BJ (cell line): Measurements from ENCODE around the gene SPAG5. TPM values are rescaled to one million over a fixed set of nuclear protein-coding genes. Genes with fewer than 3 reads are reported as not detected.

Experiments
- CTCF ChIA-PET: fragments of 350-600 bp; formaldehyde crosslinking; extraction: SDS; loops from one replicate; lab custom pipeline; 2021; ENCODE audit warnings: antibody characterized with exemption, inconsistent platforms; lab: Yijun Ruan, JAX
- POLR2A ChIA-PET: fragments of 300-600 bp; sonication (Branson Sonifier 250); formaldehyde crosslinking; extraction: SDS; loops from one replicate; lab custom pipeline; 2021; ENCODE audit warnings: antibody characterized with exemption; lab: Charles Lee
- DNase-seq: peaks from one replicate; pipeline ENCODE4 v3.0.0-alpha.2; 2011; ENCODE audit warnings: low read depth
- H3K27me3 ChIP-seq: 2 replicates; pipeline ENCODE4 v1.6.0; 2011; ENCODE audit warnings: low read length; ENCODE audit not compliant: control insufficient read depth, insufficient read depth
- H3K36me3 ChIP-seq: 2 replicates; pipeline ENCODE4 v1.5.1; 2011; ENCODE audit warnings: low read length; ENCODE audit not compliant: control insufficient read depth, insufficient read depth
- H3K4me3 ChIP-seq: 2 replicates; pipeline ENCODE4 v1.5.1; 2011; ENCODE audit warnings: low read depth, mild to moderate bottlenecking, control low read depth, low read length
- CTCF ChIP-seq: IDR thresholded peaks from 2 replicates; pipeline ENCODE4 v1.5.1; 2011; ENCODE audit warnings: low read depth, mild to moderate bottlenecking, control low read depth, inconsistent platforms, low read length, moderate library complexity; ENCODE audit not compliant: insufficient read depth
- polyA plus RNA-seq: library from polyadenylated mRNA; depleted of rRNA; stranded (reverse); fragments of >200 nt; gene quantifications from 2 replicates; pipeline ENCODE4 v1.2.3, GENCODE V29; 2011; rRNA removed

Gene SPAG5
- polyA plus RNA-seq, 1 experiment, result 41.3 TPM

DNA sequence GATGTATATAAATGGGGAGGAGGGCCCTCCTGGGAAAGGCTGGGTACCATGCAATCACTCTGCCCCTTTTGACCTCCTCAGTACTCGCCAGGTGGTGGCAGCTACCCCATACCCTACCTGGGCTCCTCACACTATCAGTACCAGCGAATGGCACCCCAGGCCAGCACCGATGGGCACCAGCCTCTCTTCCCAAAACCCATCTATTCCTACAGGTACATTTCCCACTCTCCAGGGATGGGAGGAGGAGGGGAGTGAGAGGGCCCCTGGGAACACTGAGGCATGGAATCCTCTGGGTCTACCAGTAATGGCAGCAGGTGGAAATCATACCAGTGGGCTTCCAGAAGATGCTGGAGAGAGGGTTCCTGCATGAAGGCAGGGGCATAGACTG lies 69.8 kb downstream of the SPAG5 start:
- Histone ChIP-seq H3K27me3 (peaks cover 2% of the 10 kb centered on the region; the same call in 1 of the 2 replicates), H3K4me3 (no peak overlapping the region), H3K36me3 (no peaks in the 10 kb centered on the region)
- POLR2A ChIA-PET, result no interaction called here
- DNase-seq, result no peak
- no peak for TF ChIP-seq CTCF
- CTCF ChIA-PET, result interaction anchor here (1.0 to 4.1 kb wide), 3 partner anchors 9 to 35 kb away, joined by 4 to 19 read pairs (median 7); no protein-coding TSS in a partner anchor

DNA sequence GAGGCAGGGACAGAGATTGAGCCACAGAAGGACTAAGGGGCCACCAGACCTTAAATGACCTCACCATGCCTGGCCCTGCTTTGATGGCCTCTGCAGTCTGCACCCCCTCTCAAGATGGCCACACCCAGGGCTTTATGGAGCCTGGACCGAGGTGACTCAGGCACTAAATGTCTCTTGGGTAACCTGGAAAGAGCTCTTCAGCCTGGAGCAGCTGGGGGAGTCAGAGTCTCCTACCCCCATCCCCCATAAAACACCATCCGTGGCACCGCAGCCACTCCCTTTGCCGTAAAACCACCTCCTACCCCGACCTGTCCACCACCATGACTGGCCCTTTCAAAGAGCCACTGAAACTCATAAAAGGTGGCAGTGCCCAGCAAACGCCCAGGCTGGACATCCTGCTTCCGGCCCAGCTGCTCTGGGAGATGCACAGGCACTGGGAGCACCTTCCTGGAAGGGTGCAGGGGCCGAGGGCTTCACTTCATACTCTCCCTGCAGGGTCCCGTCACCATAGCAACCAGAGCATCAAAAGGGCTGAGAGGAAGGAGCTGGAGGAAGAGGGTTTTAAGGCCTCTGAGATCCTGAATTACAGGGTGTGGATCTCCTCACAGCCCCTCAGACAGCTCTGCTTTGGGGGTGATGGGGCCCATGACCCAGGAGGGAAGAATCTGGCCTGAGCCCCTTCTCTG lies 70.4 kb downstream of the SPAG5 start:
- ChIA-PET POLR2A (no interaction called here), CTCF (interaction anchor here (1.0 to 4.1 kb wide), 3 partner anchors 9 to 34 kb away, joined by 4 to 19 read pairs (median 7); no protein-coding TSS in a partner anchor)
- no peaks in the 10 kb centered on the region for H3K36me3 ChIP-seq
- H3K27me3 ChIP-seq, result peaks cover 2% of the 10 kb centered on the region; the same call in 1 of the 2 replicates
- TF ChIP-seq CTCF, result no peak
- DNase-seq, result no peak
- no peak overlapping the region for H3K4me3 ChIP-seq

- no peak overlapping the region for H3K4me3 ChIP-seq
- ChIA-PET POLR2A (no interaction called here), CTCF (interaction anchor here (0.8 to 4.1 kb wide), 3 partner anchors 12 to 34 kb away, joined by 3 to 19 read pairs (median 4); no protein-coding TSS in a partner anchor)
- H3K36me3 ChIP-seq, result no peaks in the 10 kb centered on the region
- H3K27me3 ChIP-seq, result peaks cover 2% of the 10 kb centered on the region; the same call in 1 of the 2 replicates
- TF ChIP-seq CTCF, result no peak
- DNase-seq, result no peak
Observed at GRCh38 chr17:28527859-28528258, 71.0 kb downstream of the SPAG5 start.

Other genes starting within 250 kb of the SPAG5 start
- 106 and 141 TPM in 2 replicates for gene POLDIP2, start 241.5 kb downstream of the SPAG5 start, polyA plus RNA-seq
- gene SEBOX, start 233.8 kb downstream of the SPAG5 start, polyA plus RNA-seq, result not detected in 2 replicates
- 1.9 and 4.2 TPM in 2 replicates for gene VTN, start 228.7 kb downstream of the SPAG5 start, polyA plus RNA-seq
- 8.7 and 13.4 TPM in 2 replicates for gene SARM1, start 227.3 kb downstream of the SPAG5 start, polyA plus RNA-seq
- gene SLC46A1, start 192.8 kb downstream of the SPAG5 start, polyA plus RNA-seq, result 5.2 and 5.9 TPM in 2 replicates
- gene SLC13A2, start 125.4 kb downstream of the SPAG5 start, polyA plus RNA-seq, result not detected in 2 replicates
- gene FOXN1, start 92.7 kb downstream of the SPAG5 start, polyA plus RNA-seq, result not detected in 2 replicates
- 82.8 and 150 TPM in 2 replicates for gene UNC119, start 46.4 kb downstream of the SPAG5 start, polyA plus RNA-seq
- gene PIGS, start 27.5 kb downstream of the SPAG5 start, polyA plus RNA-seq, result 33.4 and 99.5 TPM in 2 replicates
- 50.0 and 65.4 TPM in 2 replicates for gene ALDOC, start 22.1 kb downstream of the SPAG5 start, polyA plus RNA-seq
- 3.7 and 4.8 TPM in 2 replicates for gene RSKR, start 15.2 kb upstream of the SPAG5 start, polyA plus RNA-seq
- gene BLTP2, start 46.1 kb upstream of the SPAG5 start, polyA plus RNA-seq, result 142 and 206 TPM in 2 replicates
- gene SDF2, start 62.9 kb upstream of the SPAG5 start, polyA plus RNA-seq, result 74.5 and 77.5 TPM in 2 replicates
- 31.7 and 37.1 TPM in 2 replicates for gene SUPT6H, start 63.2 kb upstream of the SPAG5 start, polyA plus RNA-seq
- 0.71 and 0.99 TPM in 2 replicates for gene PROCA1, start 112.9 kb upstream of the SPAG5 start, polyA plus RNA-seq
- gene RAB34, start 118.8 kb upstream of the SPAG5 start, polyA plus RNA-seq, result 307 and 473 TPM in 2 replicates
- 486 and 1,227 TPM in 2 replicates for gene RPL23A, start 121.0 kb upstream of the SPAG5 start, polyA plus RNA-seq
- 9.4 and 9.8 TPM in 2 replicates for gene TLCD1, start 127.2 kb upstream of the SPAG5 start, polyA plus RNA-seq
- 3.8 and 5.3 TPM in 2 replicates for gene NEK8, start 129.8 kb upstream of the SPAG5 start, polyA plus RNA-seq
- gene TRAF4, start 145.0 kb upstream of the SPAG5 start, polyA plus RNA-seq, result 26.4 and 55.6 TPM in 2 replicates
- 4.4 and 5.2 TPM in 2 replicates for gene FAM222B, start 243.8 kb upstream of the SPAG5 start, polyA plus RNA-seq